Hepatocyte (in vitro differentiated cells): ENCODE measurements around the gene SLAMF1.

Experiments
- CTCF ChIP-seq: fragments of 200-600 bp; sonication (generic); IDR thresholded peaks from 2 replicates; pipeline ENCODE4 v1.5.1; 2016; ENCODE audit warnings: antibody characterized with exemption, mild to moderate bottlenecking; ENCODE audit not compliant: poor library complexity
- EZH2 ChIP-seq: fragments of 200-600 bp; sonication (generic); IDR thresholded peaks from 2 replicates; pipeline ENCODE4 v1.6.1; 2016; ENCODE audit warnings: antibody characterized with exemption, mild to moderate bottlenecking, borderline replicate concordance

GRCh38 chr1:160576884-160577283, 70.0 kb downstream of the SLAMF1 start:
- no peak for TF ChIP-seq EZH2
- TF ChIP-seq CTCF: no peak
